PC-9 (cell line): ENCODE measurements around the gene PTPRD. TPM values are rescaled to one million over a fixed set of nuclear protein-coding genes. Genes with fewer than 3 reads are reported as not detected.

Source experiments
- BruUV-seq: library from RNA; stranded (reverse); fragments of 400-500 nt; replicated peaks from 2 replicates; lab custom pipeline; 2021; lab: Mats Ljungman, UMichigan
- CTCF ChIA-PET: fragments of 300-600 bp; sonication (Branson Sonifier 250); formaldehyde crosslinking; loops from one replicate; lab custom pipeline; 2022; ENCODE audit warnings: antibody characterized with exemption; lab: Charles Lee
- POLR2A ChIA-PET: fragments of 300-600 bp; sonication (Branson Sonifier 250); formaldehyde crosslinking; loops from one replicate; lab custom pipeline; 2022; ENCODE audit warnings: antibody characterized with exemption; ENCODE audit not compliant: unreplicated experiment; lab: Charles Lee
- DNase-seq, 2 experiments: peaks; one replicate each; pipeline versions ENCODE4 v3.0.0 to v3.0.0-alpha.2; 2015 to 2022; ENCODE audit warnings: mixed read lengths in 1 of 2
- H2AFZ ChIP-seq: fragments of 200-600 bp; sonication (generic); 2 replicates; pipeline ENCODE4 v1.8.1; 2017; ENCODE audit warnings: antibody characterized with exemption
- H3F3A ChIP-seq: fragments of 200-600 bp; sonication (generic); 2 replicates; pipeline ENCODE4 v1.8.1; 2017; ENCODE audit warnings: antibody characterized with exemption, mild to moderate bottlenecking, low read depth; ENCODE audit not compliant: insufficient read depth
- H3K27ac ChIP-seq: fragments of 200-600 bp; sonication (generic); 2 replicates; pipeline ENCODE4 v1.6.1; 2016; ENCODE audit warnings: mixed run types
- H3K27me3 ChIP-seq: fragments of 200-600 bp; sonication (generic); 2 replicates; pipeline ENCODE4 v1.6.1; 2016; ENCODE audit warnings: low read depth, mixed run types; ENCODE audit not compliant: insufficient read depth
- H3K36me3 ChIP-seq: fragments of 200-600 bp; sonication (generic); 2 replicates; pipeline ENCODE4 v1.6.1; 2016; ENCODE audit warnings: low read depth, mixed run types
- H3K4me1 ChIP-seq: fragments of 200-600 bp; sonication (generic); replicated peaks from 2 replicates; pipeline ENCODE4 v1.6.1; 2016; ENCODE audit warnings: mixed run types; ENCODE audit not compliant: insufficient read depth
- H3K4me2 ChIP-seq: fragments of 200-600 bp; sonication (generic); 2 replicates; pipeline ENCODE4 v1.6.1; 2017; ENCODE audit warnings: mixed run types
- H3K4me3 ChIP-seq: fragments of 200-600 bp; sonication (generic); 2 replicates; pipeline ENCODE4 v1.6.1; 2016; ENCODE audit warnings: mixed run types
- H3K79me2 ChIP-seq: fragments of 200-600 bp; sonication (generic); 2 replicates; pipeline ENCODE4 v1.6.1; 2017; ENCODE audit warnings: low read depth, mixed run types
- H3K9me2 ChIP-seq: fragments of 200-600 bp; sonication (generic); 2 replicates; pipeline ENCODE4 v1.8.1; 2017; ENCODE audit warnings: mild to moderate bottlenecking; ENCODE audit not compliant: insufficient read depth
- H3K9me3 ChIP-seq: fragments of 200-600 bp; sonication (generic); 2 replicates; pipeline ENCODE4 v1.8.1; 2016; ENCODE audit warnings: low read depth; ENCODE audit not compliant: insufficient read depth
- H4K20me1 ChIP-seq: fragments of 200-600 bp; sonication (generic); 2 replicates; pipeline ENCODE4 v1.8.1; 2017; ENCODE audit not compliant: insufficient read depth
- CTCF ChIP-seq: fragments of 200-600 bp; sonication (generic); conservative IDR thresholded peaks from 2 replicates; pipeline ENCODE4 v1.6.1; 2017; ENCODE audit warnings: mixed run types, antibody characterized with exemption, mild to moderate bottlenecking, moderate library complexity
- EZH2 ChIP-seq: fragments of 200-600 bp; sonication (generic); IDR thresholded peaks from 2 replicates; pipeline ENCODE4 v1.8.0; 2017; ENCODE audit warnings: antibody characterized with exemption, low read depth
- intact Hi-C: fragments of 100-400 bp; cut with micrococcal nuclease; formaldehyde crosslinking; loops from one replicate; pipeline ENCODE4 v1.10.0; 2022; ENCODE audit not compliant: unreplicated experiment
- total RNA-seq: library from RNA; stranded (reverse); gene quantifications from 2 replicates; pipeline ENCODE4 v1.2.3, GENCODE V29; 2021

The PTPRD gene
- total RNA-seq, 1 experiment from 2014 or later, result not detected

DNA sequence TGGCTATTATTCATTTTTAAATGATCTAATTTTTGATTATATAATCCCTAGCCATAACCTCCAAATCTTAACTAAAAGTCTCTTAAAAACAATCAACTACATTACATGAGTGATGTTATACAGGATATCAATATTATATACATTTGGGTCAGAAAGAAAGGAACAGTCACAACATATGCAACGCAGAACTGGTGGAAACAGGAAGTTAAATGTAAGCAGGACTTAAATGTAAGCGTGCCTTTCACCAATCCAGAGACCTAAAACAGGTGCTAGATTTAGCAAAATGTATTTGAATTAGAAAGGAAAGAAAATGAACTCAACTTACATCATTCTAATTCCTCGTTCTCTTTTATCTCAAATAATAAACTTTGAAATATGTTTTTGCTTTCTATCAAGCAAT is 738.5 kb downstream of the PTPRD start:
- Histone ChIP-seq H3K4me2 (no peak overlapping the region), H3K9me3 (no peaks in the 10 kb centered on the region), H3K27me3 (no peaks in the 10 kb centered on the region), H3K27ac (no peak overlapping the region), H2AFZ (no peak overlapping the region), H3K9me2 (no peaks in the 10 kb centered on the region), H3K4me3 (no peak overlapping the region), H3K36me3 (no peaks in the 10 kb centered on the region), H3K4me1 (no peaks in the 10 kb centered on the region), H3F3A (no peaks in the 10 kb centered on the region), H3K79me2 (no peaks in the 10 kb centered on the region), H4K20me1 (no peaks in the 10 kb centered on the region)
- no TSS peak for BruUV-seq
- CTCF ChIA-PET, result no interaction called here
- no peak for DNase-seq
- no peak for TF ChIP-seq EZH2
- TF ChIP-seq CTCF, result no peak
- intact Hi-C loops, result no loop called here
- POLR2A ChIA-PET, result no interaction called here

DNA sequence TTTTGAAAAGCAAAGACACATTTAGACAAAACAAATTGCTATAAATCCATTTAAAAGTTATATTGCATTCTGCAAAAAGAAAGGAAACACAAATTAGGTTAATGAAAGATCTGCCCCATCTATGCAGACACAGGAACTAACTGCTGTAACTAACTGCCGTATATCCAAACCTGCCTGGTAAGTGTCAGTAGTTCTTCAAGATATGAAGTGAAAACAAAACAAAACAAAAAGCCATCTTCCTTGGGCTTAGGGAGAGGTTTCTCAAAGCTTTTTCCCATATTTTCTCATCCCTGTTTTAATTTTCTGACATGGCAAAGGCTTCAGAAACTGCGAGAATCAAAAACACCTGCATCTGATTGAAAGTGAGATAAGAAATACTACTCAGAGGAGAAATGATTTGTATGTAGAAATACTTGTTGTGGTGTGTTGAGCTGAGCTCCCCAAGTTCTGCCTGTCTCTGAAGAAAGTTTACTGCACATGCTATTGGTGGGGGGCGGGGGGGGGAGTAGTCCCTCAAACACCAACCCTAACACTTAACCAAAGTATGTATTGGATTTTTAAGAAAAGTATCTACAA is 750.5 kb downstream of the PTPRD start:
- intact Hi-C loops, result no loop called here
- DNase-seq, result no peak
- CTCF ChIA-PET, result no interaction called here

GRCh38 chr9:9855177-9856078 is 757.4 kb downstream of the PTPRD start:
- ChIA-PET CTCF (no interaction called here), POLR2A (no interaction called here)
- H3K9me3 ChIP-seq, result no peaks in the 10 kb centered on the region
- TF ChIP-seq EZH2 (no peak), CTCF (no peak)
- H3K36me3 ChIP-seq, result no peaks in the 10 kb centered on the region
- H3K4me3 ChIP-seq, result no peak overlapping the region
- BruUV-seq, result no TSS peak
- H2AFZ ChIP-seq, result no peak overlapping the region
- H3K79me2 ChIP-seq, result no peaks in the 10 kb centered on the region
- H3K27ac ChIP-seq, result no peak overlapping the region
- no peak overlapping the region for H3K4me2 ChIP-seq
- intact Hi-C loops, result no loop called here
- H4K20me1 ChIP-seq, result no peaks in the 10 kb centered on the region
- no peaks in the 10 kb centered on the region for H3K27me3 ChIP-seq
- no peak for DNase-seq
- H3K4me1 ChIP-seq, result no peaks in the 10 kb centered on the region
- H3K9me2 ChIP-seq, result no peaks in the 10 kb centered on the region
- no peaks in the 10 kb centered on the region for H3F3A ChIP-seq

More for the DNA sequence above, 750.5 kb downstream of the PTPRD start:
- Histone ChIP-seq H3K4me2 (no peak overlapping the region), H3K27ac (no peak overlapping the region), H4K20me1 (no peaks in the 10 kb centered on the region), H3K79me2 (no peaks in the 10 kb centered on the region), H3K9me2 (no peaks in the 10 kb centered on the region), H3K4me1 (no peaks in the 10 kb centered on the region), H3F3A (no peaks in the 10 kb centered on the region), H3K27me3 (no peaks in the 10 kb centered on the region), H3K9me3 (no peaks in the 10 kb centered on the region), H3K4me3 (no peak overlapping the region), H2AFZ (no peak overlapping the region), H3K36me3 (no peaks in the 10 kb centered on the region)
- TF ChIP-seq EZH2 (no peak), CTCF (no peak)
- POLR2A ChIA-PET, result no interaction called here
- BruUV-seq, result no TSS peak
